ENCODE data around the gene IFFO2.

GRCh38 chr1:18917071-18917799, 39.2 kb downstream of the IFFO2 start:
- TF ChIP-seq REST (IDR thresholded peaks at IDR 0.05; ENCODE audit: low read depth) (no peak), POLR2AphosphoS5 (IDR thresholded peaks at IDR 0.05; ENCODE audit: low read depth, low read length) (no peak), EGR1 (IDR thresholded peaks at IDR 0.05; ENCODE audit: low read depth) (no peak), SIN3A (IDR thresholded peaks at IDR 0.05; ENCODE audit: low read depth) (no peak), CEBPB (IDR thresholded peaks at IDR 0.05; ENCODE audit: low read depth) (no peak), CTCF (IDR thresholded peaks at IDR 0.05 in 2 of 3, conservative IDR thresholded peaks at IDR 0.05 in 1 of 3; ENCODE audit: borderline replicate concordance in 1 of 3, insufficient read depth in 1 of 3, low read depth in 2 of 3, low read length in 2 of 3) (no peak), ZNF274 (IDR thresholded peaks at IDR 0.05; ENCODE audit: low read depth, low read length) (no peak), ZFX (IDR thresholded peaks at IDR 0.05) (no peak), EZH2phosphoT487 (IDR thresholded peaks at IDR 0.05; ENCODE audit: borderline replicate concordance) (no peak), JUND (IDR thresholded peaks at IDR 0.05) (no peak), FOSL1 (IDR thresholded peaks at IDR 0.05; ENCODE audit: low read depth) (no peak), POLR2A (IDR thresholded peaks at IDR 0.05; ENCODE audit: borderline replicate concordance, extremely low read depth, insufficient read depth, insufficient read length) (no peak)
